ENCODE measurements around the gene PSIP1.
"Not testable (repeated sequence)": the region's sequence is repeated elsewhere in the genome, so short reads cannot be mapped to it uniquely, and the experiment has no call there.

PSIP1 gene

DNA sequence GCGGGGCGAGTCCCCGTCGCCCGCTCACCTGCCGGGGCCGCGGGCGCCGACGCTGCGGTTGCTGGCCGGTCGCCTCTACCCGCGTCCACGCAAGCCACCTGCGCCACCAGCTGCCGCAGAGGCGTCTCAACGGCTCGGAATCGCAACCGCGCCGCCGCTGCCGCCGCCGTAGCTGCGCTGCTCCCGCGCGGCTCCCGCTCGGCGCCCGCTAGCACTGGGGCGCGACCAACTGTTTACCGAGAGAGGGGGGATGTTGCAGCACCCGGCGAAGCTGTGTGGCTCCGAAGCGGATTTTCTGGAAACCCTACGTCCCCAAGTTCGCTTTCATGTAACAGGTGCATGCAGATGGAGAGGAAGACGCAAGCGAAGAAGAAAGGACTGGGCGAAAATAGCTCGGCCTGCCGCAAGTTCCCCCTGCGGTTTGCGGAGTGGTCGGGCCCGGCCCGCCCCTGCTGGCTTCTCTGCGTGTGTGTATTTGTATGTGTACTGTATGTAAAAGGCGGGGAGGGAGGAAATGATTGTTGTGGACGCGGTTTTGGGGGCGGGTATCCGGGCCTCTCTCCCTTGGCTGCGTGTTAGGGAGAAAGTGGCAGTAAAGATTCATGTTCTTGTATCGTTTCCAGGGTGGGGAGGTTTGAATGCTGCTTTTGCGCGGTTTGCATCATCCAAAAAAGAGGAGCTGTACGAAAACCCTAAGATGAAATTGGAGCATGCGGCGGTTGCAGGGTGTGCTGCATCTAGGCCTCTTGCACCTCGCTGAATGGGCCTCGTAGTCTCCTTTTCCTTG lies at the start of gene PSIP1:
Gene PSIP1, minus strand, starts transcription at position 182 of the 787 bp plus-strand sequence. CDS start 782 bp downstream, outside the sequence.
- peak; percentile 65 to 73 for DNase-seq (ENCODE audit: low read depth in 2 of 2)

- no peak for DNase-seq (ENCODE audit: low read depth in 2 of 2)
Measured at GRCh38 chr9:15553528-15553898, 42.7 kb upstream of the PSIP1 start.

GRCh38 chr9:15552636-15553527 lies 42.1 kb upstream of the PSIP1 start, which contains the start of gene CCDC171:
CCDC171 (plus strand) TSS chr9:15553043; CDS start chr9:15564089, 11,046 bp downstream.
- peak; percentile 75 to 82 for DNase-seq (ENCODE audit: low read depth in 2 of 2)

DNA sequence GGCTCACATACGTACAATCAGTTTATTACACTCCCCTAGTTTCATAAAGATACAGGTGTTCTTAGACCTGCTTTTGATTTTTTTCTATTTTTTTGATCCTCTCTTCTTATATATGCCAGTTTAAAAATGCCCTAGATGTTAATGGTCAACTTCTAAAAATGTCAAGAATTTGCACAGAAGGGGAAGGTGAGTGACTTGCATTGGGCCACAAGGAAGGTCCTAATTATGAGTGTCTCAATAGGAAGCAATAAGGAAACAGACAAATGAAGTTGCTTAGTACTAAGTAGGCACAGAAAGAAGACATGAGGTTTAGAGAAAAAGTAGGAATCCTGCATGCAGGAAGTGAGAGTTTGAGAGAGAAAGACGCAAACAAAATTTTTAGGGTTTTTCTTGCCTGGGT lies 38.8 kb upstream of the PSIP1 start:
- DNase-seq (ENCODE audit: low read depth in 2 of 2): no peak

DNA sequence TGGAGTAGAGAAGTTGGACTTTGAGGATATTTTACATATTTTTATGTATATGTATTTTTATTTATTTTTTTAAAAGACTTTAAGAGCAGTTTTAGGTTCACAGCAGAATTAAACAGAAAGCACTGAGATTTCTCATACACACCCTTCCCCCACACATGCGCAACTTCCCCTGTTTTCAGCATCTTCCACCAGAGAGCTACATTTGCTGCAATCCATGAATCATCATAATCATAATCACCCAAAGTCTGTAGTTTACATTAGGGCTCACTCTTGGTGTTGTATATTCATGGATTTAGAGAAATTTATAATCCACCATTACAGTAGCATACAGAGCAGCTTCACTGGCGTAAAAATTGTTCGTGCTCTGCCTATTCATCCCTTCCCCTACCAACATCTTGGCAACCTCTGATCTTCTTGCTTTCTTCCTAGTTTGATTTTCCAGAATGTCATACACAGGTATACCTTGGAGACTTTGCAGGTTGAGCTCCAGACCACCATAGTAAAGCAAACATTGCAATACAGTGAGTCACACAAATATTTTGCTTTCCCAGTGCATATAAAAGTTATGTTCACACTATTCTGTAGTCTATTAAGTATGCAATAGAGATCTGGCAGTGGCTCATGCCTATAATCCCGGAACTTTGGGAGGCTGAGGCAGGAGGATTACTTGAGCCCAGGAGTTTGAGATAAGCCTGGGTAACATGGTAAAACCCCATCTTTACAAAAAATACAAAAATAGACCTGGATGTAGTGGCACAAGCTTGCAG lies 32.5 kb upstream of the PSIP1 start:
- DNase-seq (ENCODE audit: low read depth in 2 of 2): no peak

DNA sequence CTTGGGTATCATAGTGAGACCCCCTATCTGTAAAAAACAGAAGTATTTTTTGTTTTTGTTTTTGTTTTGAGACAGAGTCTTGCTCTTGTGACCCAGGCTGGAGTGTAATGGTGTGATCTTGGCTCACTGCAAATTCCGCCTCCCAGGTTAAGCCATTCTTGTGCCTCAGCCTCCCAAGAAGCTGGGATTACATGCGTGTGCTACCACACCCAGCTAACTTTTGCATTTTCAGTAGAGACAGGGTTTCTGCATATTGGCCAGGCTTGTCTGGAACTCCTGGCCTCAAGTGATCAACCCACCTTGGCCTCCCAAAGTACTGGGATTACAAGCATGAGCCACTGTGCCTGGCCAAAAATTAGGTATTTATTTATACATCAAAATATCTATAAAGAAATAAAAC lies 31.9 kb upstream of the PSIP1 start:
- DNase-seq (ENCODE audit: low read depth in 2 of 2): no peak

- DNase-seq (ENCODE audit: low read depth in 2 of 2): no peak
Measured at GRCh38 chr9:15541872-15542271, 31.1 kb upstream of the PSIP1 start.

- no peak for DNase-seq (ENCODE audit: low read depth in 2 of 2)
Measured at GRCh38 chr9:15531380-15531779, 20.6 kb upstream of the PSIP1 start.

DNA sequence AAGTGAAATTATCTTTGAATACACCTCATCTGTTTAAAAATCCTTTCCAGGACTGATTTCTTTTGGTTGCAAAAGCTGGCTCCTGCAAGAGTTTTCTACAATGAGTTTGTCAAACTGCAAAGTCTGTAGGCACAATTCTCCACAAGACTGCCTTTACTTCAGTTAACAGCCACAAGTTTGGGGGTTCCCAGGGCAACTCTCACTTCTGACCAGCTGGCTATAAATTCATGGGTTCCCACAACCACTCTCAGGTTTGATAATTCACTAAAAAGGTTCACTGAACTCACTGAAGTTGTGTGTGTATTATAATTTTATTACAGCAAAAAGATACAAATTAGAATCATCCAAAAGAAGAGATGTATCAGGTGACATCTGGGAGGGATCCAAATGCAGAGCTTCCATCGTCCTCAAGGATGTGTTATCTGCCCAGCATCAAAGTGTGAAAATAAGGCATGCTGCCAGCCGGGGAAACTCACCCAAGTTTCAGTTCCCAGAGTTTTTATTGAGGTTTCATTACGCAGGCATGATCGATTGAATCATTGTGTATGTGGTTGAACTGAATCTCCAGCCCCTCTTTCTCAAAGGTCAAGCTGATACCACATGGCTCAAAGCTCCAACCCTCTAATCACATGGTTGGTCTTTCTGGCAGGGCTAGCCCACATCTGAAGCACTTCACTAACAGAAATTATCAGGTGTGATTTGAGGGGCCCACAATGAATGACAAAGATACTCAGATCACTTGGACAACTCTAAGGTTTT lies 19.0 kb upstream of the PSIP1 start:
- no peak for DNase-seq (ENCODE audit: low read depth in 2 of 2)

DNA sequence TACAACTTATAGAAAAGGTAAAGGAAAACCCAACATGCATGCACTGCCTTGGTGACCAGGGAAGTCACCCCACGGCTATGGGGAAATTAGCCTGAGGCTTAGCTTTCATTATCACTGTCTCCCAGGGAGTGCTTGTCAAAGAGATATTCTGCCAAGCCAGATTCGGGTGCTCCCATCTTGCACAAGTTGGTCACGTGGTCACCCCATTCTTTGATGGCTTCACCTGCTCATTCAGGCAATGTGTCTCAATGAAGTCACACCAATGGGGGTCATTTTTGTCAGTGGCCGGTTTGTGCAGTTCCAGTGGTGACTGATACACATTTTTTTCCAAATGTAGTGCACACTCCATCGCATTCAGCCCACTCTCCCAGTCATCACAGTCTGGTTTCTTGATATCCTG lies 16.3 kb upstream of the PSIP1 start:
- not testable (repeated sequence) for DNase-seq (ENCODE audit: low read depth in 2 of 2)

- DNase-seq (ENCODE audit: low read depth in 2 of 2): no peak
Measured at GRCh38 chr9:15525958-15526357, 15.2 kb upstream of the PSIP1 start.

GRCh38 chr9:15524845-15525455 lies 14.2 kb upstream of the PSIP1 start:
- no peak for DNase-seq (ENCODE audit: low read depth in 2 of 2)

DNA sequence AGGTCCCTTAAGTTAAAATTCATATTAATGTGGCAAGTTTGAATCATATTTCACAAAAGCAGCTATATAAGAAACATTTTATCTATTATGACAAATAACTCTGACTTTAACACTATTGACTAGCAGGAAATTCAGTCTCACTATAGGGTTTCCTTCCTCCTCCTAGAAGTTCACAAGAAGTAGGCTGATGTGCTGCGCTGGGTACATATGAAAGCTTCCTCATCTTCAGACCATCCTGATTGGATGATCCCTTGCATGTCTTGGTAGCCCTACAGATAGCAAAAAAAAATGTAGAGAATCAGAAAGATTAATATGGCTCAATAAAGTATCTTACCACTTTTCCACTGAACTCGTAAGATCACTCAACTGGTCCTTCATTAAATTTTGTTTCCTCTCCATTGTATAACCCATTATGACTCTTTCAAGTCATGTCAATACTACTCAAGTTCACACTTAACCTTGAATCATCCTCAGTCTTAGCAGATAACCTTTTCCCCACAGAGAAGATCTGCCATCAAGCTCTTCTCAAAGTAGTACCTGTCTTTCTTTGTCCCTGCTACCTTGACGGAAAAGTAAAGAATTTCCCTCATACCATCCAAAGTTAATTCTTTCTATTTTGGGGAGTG lies 11.5 kb upstream of the PSIP1 start:
- DNase-seq (ENCODE audit: low read depth in 2 of 2): no peak

- DNase-seq (ENCODE audit: low read depth in 2 of 2): no peak
Measured at GRCh38 chr9:15521254-15521653, 10.5 kb upstream of the PSIP1 start.

DNA sequence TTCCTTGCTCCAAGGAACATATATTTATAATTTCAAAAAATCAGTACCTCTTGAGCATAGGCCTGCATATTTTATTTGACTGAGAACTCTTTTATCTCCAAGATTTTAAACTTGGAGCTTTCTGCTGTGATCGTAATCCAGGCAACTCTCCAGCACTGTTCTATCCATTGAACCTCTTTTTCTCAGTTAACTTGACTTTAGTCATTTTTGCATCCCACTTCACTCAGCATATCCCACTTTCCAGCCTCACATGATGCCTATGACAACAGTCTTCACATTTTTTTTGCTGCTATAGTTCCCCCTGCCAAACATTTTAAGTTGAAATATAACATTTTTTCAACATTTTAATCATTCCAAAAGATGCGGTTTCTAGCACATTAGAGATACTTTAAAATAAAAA lies 9.1 kb upstream of the PSIP1 start:
- DNase-seq (ENCODE audit: low read depth in 2 of 2): no peak

GRCh38 chr9:15513335-15513734 lies 2.6 kb upstream of the PSIP1 start:
- DNase-seq (ENCODE audit: low read depth in 2 of 2): no peak

DNA sequence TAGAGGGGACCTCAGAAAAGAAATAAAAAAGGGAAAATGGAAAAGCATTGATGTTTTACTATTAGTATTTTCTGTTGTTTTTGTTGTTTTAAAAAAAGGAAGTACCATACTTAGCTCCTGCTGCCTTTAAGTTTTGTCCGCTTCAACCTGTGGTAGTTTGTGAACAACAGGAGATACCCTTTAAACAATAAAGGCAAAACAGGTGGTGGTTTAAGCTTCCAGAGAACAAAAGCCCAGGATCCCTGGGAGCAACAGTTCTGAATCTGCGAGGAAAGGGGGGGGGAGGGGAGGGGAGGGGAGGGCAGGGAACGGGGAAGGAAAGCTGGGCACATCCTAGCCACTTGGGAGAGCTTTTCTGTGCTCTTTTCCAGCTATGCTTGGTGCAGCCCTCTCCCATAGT lies 2.1 kb upstream of the PSIP1 start:
- no peak for DNase-seq (ENCODE audit: low read depth in 2 of 2)

- no peak for DNase-seq (ENCODE audit: low read depth in 2 of 2)
Measured at GRCh38 chr9:15512204-15512603, 1.4 kb upstream of the PSIP1 start.

- DNase-seq (ENCODE audit: low read depth in 2 of 2): peak; percentile 43 to 51
Measured at GRCh38 chr9:15509931-15510788, 610 bp downstream of the PSIP1 start.
